AG10803 (cell line): Measurements from ENCODE around the gene ARL8B.
"Not testable (repeated sequence)": the region's sequence is repeated elsewhere in the genome, so short reads cannot be mapped to it uniquely, and the experiment has no call there.

ENCODE experiments used
- DNase-seq: peaks from one replicate; pipeline ENCODE4 v3.0.0; 2010; ENCODE audit warnings: low read depth
- H3K4me3 ChIP-seq: 2 replicates; pipeline ENCODE4 v1.5.1; 2011; ENCODE audit warnings: mild to moderate bottlenecking, low read length, control low read depth
- TF ChIP-seq, protein P1 (sequence below): conservative IDR thresholded peaks from 2 replicates; pipeline ENCODE4 v1.5.1; 2011; ENCODE audit warnings: mild to moderate bottlenecking, low read length, control low read depth, inconsistent platforms

The ARL8B gene

DNA sequence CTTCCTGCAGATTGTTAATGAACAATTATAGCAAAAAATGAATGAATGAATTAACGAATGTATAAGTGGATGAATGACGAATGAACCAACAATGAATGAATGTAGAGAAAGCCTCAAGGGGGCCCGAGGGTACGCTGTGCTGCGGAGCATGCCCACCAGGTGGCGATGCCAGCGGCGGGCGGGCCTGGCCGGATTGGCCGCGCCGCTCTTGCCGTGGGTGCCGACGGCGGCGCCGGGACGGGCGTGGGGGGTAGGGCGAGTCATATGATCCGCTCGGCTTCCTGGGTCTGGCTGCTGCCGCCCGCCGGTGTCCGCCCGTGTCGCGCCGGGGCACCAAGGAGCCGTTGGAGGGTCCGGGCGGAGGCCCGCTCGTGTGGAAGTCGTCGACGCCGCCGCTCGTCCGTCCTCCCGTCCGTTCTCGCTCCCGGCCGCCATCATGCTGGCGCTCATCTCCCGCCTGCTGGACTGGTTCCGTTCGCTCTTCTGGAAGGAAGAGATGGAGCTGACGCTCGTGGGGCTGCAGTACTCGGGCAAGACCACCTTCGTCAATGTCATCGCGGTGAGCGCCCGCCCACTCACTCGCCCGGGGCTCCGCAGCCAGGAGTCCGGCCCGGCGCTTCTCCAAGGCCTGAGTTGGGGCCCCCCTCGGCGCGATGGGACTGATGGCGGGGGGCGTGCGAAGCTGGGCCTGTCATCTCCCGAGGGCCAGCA lies at the start of gene ARL8B:
Gene ARL8B (plus strand): TSS at position 263 of the 711 bp plus-strand sequence. CDS start 174 bp downstream, at position 437.
- H3K4me3 ChIP-seq, result peak within 1 kb of the TSS; percentile 96
- DNase-seq, result peak; percentile 85
- TF ChIP-seq, protein P1, sequence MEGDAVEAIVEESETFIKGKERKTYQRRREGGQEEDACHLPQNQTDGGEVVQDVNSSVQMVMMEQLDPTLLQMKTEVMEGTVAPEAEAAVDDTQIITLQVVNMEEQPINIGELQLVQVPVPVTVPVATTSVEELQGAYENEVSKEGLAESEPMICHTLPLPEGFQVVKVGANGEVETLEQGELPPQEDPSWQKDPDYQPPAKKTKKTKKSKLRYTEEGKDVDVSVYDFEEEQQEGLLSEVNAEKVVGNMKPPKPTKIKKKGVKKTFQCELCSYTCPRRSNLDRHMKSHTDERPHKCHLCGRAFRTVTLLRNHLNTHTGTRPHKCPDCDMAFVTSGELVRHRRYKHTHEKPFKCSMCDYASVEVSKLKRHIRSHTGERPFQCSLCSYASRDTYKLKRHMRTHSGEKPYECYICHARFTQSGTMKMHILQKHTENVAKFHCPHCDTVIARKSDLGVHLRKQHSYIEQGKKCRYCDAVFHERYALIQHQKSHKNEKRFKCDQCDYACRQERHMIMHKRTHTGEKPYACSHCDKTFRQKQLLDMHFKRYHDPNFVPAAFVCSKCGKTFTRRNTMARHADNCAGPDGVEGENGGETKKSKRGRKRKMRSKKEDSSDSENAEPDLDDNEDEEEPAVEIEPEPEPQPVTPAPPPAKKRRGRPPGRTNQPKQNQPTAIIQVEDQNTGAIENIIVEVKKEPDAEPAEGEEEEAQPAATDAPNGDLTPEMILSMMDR, result peak; percentile 83

DNA sequence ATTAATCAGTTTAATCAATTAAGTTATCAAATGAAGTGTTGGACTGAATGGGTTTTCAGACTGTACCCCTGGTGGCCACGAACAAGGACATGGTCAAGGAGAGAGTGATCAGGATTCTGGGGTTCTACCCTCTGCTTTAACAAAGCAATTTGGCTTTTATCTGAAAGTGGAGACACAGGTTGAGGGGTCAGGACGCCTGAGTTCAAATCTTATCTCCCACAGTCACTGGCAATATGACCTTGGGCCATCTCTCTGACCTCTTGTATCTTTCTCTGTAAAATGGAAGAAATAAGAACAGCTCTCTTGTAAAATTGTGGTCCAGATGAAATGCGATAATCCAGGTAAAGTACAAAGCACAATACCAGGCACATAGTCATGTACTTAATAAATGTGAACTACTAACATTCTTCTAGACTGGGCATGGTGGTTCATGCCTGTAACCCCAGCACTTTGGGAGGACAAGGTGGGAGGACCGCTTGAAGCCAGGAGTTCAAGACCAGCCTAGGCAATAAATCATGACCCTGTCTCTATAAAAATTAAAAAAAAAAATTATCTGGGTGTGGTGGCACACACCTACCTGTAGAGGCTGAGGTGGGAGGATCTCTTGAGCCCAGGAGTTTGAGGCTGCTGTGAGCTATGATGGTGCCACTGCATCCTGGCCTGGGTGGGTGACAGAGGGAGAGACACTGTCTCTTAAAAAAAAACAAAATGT lies 48.6 kb upstream of the ARL8B start:
- no peak for DNase-seq
- TF ChIP-seq, protein P1, result no peak
- H3K4me3 ChIP-seq, result no peak overlapping the region

DNA sequence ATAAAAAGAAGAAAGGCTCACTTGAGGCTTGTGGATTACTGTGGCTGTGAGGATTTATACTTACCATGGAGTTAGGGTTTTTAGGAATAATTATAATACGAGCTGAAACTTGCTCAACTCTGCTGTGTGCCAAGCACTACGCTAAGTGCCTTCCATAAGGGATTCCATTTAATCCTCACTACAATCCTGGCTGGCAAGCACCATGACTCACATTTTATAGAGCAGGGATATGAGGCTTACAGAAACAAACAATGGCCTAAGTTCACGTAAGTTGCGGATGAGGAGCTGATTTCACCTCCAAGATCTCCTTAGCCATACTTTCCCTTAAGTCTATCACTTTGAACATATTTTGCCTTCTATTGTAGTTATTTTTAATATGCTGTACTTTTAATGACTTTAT lies 43.9 kb upstream of the ARL8B start:
- TF ChIP-seq, protein P1, result no peak
- no peak for DNase-seq
- H3K4me3 ChIP-seq, result no peak overlapping the region

DNA sequence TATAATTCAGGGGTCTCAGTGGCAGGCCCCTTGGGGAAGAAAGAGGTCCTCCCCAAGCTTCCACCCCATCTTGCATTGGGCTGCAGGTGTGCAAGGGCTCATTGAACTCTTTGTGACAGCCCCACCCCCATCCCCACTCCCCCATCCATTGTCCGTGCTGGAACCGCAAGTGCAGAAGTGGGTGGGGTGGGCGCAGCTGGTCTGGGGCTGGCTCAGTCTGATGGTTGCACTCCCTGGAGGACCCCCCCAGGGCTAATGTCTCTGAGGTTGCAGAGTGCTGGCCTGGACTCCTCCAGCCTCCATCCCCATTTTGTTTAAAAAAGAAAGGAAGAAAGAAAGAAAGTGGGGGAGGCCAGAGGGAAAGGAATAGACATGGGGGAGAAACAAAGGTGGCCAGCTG lies 42.3 kb upstream of the ARL8B start:
- TF ChIP-seq, protein P1, result no peak
- no peak for DNase-seq
- H3K4me3 ChIP-seq, result no peak overlapping the region

DNA sequence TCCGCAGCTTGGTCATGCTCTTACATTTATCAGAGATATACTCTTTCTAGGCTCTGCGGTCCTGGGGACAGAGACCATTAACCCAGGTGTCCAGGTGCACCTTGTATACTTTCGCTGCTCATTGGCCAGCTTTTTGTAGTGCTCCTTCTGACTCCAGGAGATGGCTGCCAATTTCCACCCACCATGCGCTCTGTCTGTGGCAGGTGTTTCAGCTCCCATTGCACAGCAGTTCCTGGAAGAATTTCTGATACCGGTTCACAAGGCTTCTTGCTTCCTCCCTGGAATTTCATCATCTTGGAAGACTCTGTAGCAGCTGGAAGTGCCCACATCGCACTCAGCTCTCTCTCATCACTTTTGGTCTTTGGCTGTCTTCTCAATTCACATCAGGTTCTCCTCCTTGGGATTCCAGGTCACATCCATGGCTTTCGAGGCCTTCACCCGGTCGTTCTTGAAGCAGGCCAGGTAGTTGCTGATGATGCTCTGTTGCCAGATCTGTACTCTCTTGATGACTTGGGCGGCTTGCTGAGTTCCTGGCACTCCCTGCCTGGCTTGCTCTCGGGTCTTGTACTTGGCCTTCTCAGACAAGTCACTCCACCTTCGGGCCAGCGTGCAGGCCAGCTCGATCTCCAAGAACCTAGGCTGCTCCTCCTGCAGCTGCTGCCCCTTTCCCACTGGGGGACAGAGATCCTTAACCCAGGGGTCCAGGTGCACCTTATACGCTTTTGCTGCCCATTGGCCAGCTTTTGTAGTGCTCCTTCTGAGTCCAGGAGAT lies 41.1 kb upstream of the ARL8B start:
- no peak for DNase-seq
- H3K4me3 ChIP-seq, result no peak overlapping the region
- TF ChIP-seq, protein P1, result no peak

DNA sequence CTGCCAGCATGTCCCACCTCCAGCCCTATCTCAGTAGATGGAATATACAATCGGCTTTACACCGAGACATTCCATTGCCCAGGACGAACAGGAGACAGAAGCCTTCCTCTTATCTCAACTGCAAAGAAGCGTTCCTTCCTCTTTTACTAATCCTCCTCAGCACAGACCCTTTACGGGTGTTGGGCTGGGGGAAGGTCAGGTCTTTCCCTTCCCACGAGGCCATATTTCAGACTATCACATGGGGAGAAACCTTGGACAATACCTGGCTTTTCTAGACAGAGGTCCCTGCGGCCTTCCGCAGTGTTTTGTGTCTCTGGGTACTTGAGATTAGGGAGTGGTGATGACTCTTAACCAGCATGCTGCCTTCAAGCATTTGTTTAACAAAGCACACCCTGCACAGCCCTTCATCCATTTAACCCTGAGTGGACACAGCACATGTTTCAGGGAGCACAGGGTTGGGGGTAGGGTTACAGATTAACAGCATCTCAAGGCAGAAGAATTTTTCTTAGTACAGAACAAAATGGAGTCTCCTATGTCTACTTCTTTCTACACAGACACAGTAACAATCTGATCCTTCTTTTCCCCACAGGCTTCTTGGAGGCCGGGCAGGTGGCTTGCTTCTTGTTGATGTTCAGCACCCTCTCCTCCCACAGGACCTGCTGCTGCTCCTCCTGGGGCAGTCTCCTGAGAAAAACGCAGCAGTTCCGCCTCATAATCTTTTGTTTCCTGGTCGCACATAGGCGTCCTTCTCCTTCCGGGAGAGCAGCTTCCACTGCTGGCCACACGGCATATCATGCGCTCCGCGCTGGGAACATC lies 39.9 kb upstream of the ARL8B start:
- not testable (repeated sequence) for DNase-seq, H3K4me3 ChIP-seq

DNA sequence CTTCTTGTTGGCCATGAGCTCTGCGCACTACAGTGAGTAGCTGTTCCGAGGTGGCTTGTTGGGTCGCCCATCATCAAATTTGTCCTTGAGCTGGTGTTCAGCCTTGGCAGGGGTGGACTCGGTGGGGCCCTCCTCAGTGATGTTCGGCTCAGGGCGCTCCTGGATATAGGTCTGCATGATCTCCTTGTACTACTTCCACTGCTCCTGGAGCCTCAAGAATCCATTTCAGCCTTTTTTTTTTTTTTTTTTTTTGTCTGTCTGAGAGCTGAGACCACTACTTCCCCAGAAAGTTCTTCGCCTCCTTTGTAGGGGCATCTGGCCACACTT lies 39.3 kb upstream of the ARL8B start:
- TF ChIP-seq, protein P1, result no peak
- H3K4me3 ChIP-seq, result no peak overlapping the region
- DNase-seq, result no peak
